ENCODE results near the gene DLK1. TPM values are rescaled to one million over a fixed set of nuclear protein-coding genes. Genes with fewer than 3 reads are reported as not detected.

DLK1 gene
- total RNA-seq, 4 donors from 2014 or later: not detected

- Histone ChIP-seq H3K36me3 (no peaks in the 10 kb centered on the region), H3K4me1 (no peaks in the 10 kb centered on the region), H3K27me3 (no peaks in the 10 kb centered on the region), H3K27ac (no peak overlapping the region), H3K9me3 (no peaks in the 10 kb centered on the region), H3K4me3 (no peak overlapping the region)
- DNase-seq: no peak
- intact Hi-C loops (cut with DNase I; ENCODE audit: low total_unique reads) (no loop called here), in situ Hi-C loops (cut with MboI; ENCODE audit: low pct_ligation_motif_present in 1 of 4, low pct_unique_long_range_greater_than_20kb in 1 of 4, low sequenced_read_pairs in 3 of 4) (no loop called here)
- TF ChIP-seq POLR2AphosphoS5 (IDR thresholded peaks at IDR 0.05): no peak
- TF ChIP-seq POLR2A (IDR thresholded peaks at IDR 0.05): no peak
- no peak for TF ChIP-seq CTCF (IDR thresholded peaks at IDR 0.05)
- TF ChIP-seq EP300 (IDR thresholded peaks at IDR 0.05; ENCODE audit: low read depth): no peak
- WGBS, 2 donors (ENCODE audit: low coverage in 1 of 2): 59 to 80% methylated on average over 2 to 20 of the region's 20 CpGs
Measured at GRCh38 chr14:100775831-100776591, 49.3 kb downstream of the DLK1 start.

- H3K27me3 ChIP-seq: no peaks in the 10 kb centered on the region
- in situ Hi-C loops (cut with MboI; ENCODE audit: low pct_ligation_motif_present in 1 of 4, low pct_unique_long_range_greater_than_20kb in 1 of 4, low sequenced_read_pairs in 3 of 4): no loop called here
- no peaks in the 10 kb centered on the region for H3K4me1 ChIP-seq
- H3K36me3 ChIP-seq: no peaks in the 10 kb centered on the region
- TF ChIP-seq EP300 (IDR thresholded peaks at IDR 0.05; ENCODE audit: low read depth): no peak
- TF ChIP-seq POLR2AphosphoS5 (IDR thresholded peaks at IDR 0.05): no peak
- TF ChIP-seq POLR2A (IDR thresholded peaks at IDR 0.05): no peak
- no peak for TF ChIP-seq CTCF (IDR thresholded peaks at IDR 0.05)
- no peaks in the 10 kb centered on the region for H3K9me3 ChIP-seq
- 75% methylated on average over 14 of the region's 14 CpGs; no CpG with 5 or more reads in 1 of the 2 donors for WGBS, 2 donors (ENCODE audit: low coverage in 1 of 2)
- no peak overlapping the region for H3K4me3 ChIP-seq
- H3K27ac ChIP-seq: no peak overlapping the region
- intact Hi-C loops (cut with DNase I; ENCODE audit: low total_unique reads): no loop called here
- DNase-seq: no peak
Measured at GRCh38 chr14:100776681-100777365, 50.1 kb downstream of the DLK1 start.

GRCh38 chr14:100777366-100777817 lies 50.7 kb downstream of the DLK1 start:
- DNase-seq: no peak
- H3K36me3 ChIP-seq: no peaks in the 10 kb centered on the region
- H3K27ac ChIP-seq: no peak overlapping the region
- H3K4me1 ChIP-seq: no peaks in the 10 kb centered on the region
- H3K27me3 ChIP-seq: no peaks in the 10 kb centered on the region
- WGBS, 2 donors (ENCODE audit: low coverage in 1 of 2): 74 to 79% methylated on average over 5 to 11 of the region's 11 CpGs
- H3K4me3 ChIP-seq: no peak overlapping the region
- H3K9me3 ChIP-seq: no peaks in the 10 kb centered on the region
- intact Hi-C loops (cut with DNase I; ENCODE audit: low total_unique reads): no loop called here
- no peak for TF ChIP-seq POLR2AphosphoS5 (IDR thresholded peaks at IDR 0.05)
- TF ChIP-seq CTCF (IDR thresholded peaks at IDR 0.05): no peak
- TF ChIP-seq POLR2A (IDR thresholded peaks at IDR 0.05): no peak
- TF ChIP-seq EP300 (IDR thresholded peaks at IDR 0.05; ENCODE audit: low read depth): no peak
- in situ Hi-C loops (cut with MboI; ENCODE audit: low pct_ligation_motif_present in 1 of 4, low pct_unique_long_range_greater_than_20kb in 1 of 4, low sequenced_read_pairs in 3 of 4): no loop called here

GRCh38 chr14:100777818-100778525 lies 51.3 kb downstream of the DLK1 start:
- 54 to 77% methylated on average over 7 to 22 of the region's 22 CpGs for WGBS, 2 donors (ENCODE audit: low coverage in 1 of 2)
- Histone ChIP-seq H3K27me3 (no peaks in the 10 kb centered on the region), H3K36me3 (no peaks in the 10 kb centered on the region), H3K9me3 (no peaks in the 10 kb centered on the region), H3K4me3 (no peak overlapping the region), H3K4me1 (no peaks in the 10 kb centered on the region), H3K27ac (no peak overlapping the region)
- no peak for TF ChIP-seq POLR2A (IDR thresholded peaks at IDR 0.05)
- TF ChIP-seq POLR2AphosphoS5 (IDR thresholded peaks at IDR 0.05): no peak
- TF ChIP-seq CTCF (IDR thresholded peaks at IDR 0.05): no peak
- no peak for TF ChIP-seq EP300 (IDR thresholded peaks at IDR 0.05; ENCODE audit: low read depth)
- DNase-seq: no peak
- intact Hi-C loops (cut with DNase I; ENCODE audit: low total_unique reads) (loop anchor here (1.0 kb wide), 1 partner anchor 35 kb away; no protein-coding TSS in a partner anchor), in situ Hi-C loops (cut with MboI; ENCODE audit: low pct_ligation_motif_present in 1 of 4, low pct_unique_long_range_greater_than_20kb in 1 of 4, low sequenced_read_pairs in 3 of 4) (no loop called here)

Measured in transverse colon (tissue), 4 donors.